Progenitor cell of endocrine pancreas (in vitro differentiated cells): ENCODE results near the gene SCN8A. TPM values are rescaled to one million over a fixed set of nuclear protein-coding genes. Genes with fewer than 3 reads are reported as not detected.
"Not testable (repeated sequence)": the region's sequence is repeated elsewhere in the genome, so short reads cannot be mapped to it uniquely, and the experiment has no call there.

ENCODE experiments used
- DNase-seq: peaks from one replicate; pipeline ENCODE4 v3.0.0; 2021; ENCODE audit warnings: low spot score; ENCODE audit not compliant: unreplicated experiment
- H3K27ac Mint-ChIP-seq: 2 replicates; pipeline ENCODE4 v1.8.0; 2021; ENCODE audit warnings: mild to moderate bottlenecking, moderate library complexity, mixed read lengths
- H3K27me3 Mint-ChIP-seq: 2 replicates; pipeline ENCODE4 v1.8.0; 2021; ENCODE audit warnings: mixed read lengths
- H3K36me3 Mint-ChIP-seq: 2 replicates; pipeline ENCODE4 v1.8.0; 2022; ENCODE audit warnings: mixed read lengths; ENCODE audit not compliant: insufficient read depth
- H3K4me1 Mint-ChIP-seq: 2 replicates; pipeline ENCODE4 v1.8.0; 2021; ENCODE audit warnings: low read depth, mixed read lengths
- H3K4me3 Mint-ChIP-seq: 2 replicates; pipeline ENCODE4 v1.8.0; 2021; ENCODE audit warnings: low read depth, mild to moderate bottlenecking, moderate library complexity, mixed read lengths
- H3K9me3 Mint-ChIP-seq: 2 replicates; pipeline ENCODE4 v1.8.0; 2021; ENCODE audit warnings: low read depth, mixed read lengths
- total RNA-seq: library from RNA; stranded (reverse); gene quantifications from 2 replicates; pipeline ENCODE4 v1.2.1, GENCODE V29; 2021
- TF ChIP-seq, protein P1 (sequence below): fragments of 200-600 bp; sonication (generic); IDR thresholded peaks from one replicate; pipeline ENCODE4 v1.5.0; 2021; ENCODE audit warnings: antibody characterized with exemption, mild to moderate bottlenecking; ENCODE audit not compliant: unreplicated experiment

SCN8A gene
- total RNA-seq, 1 donor from 2014 or later = 9.8 TPM

GRCh38 chr12:51825216-51825615, 234.2 kb downstream of the SCN8A start:
- H3K4me1 Mint-ChIP-seq = peaks cover 20% of the 10 kb centered on the region
- peaks cover 16% of the 10 kb centered on the region for H3K36me3 Mint-ChIP-seq
- H3K27me3 Mint-ChIP-seq = peaks cover 7% of the 10 kb centered on the region
- no peak overlapping the region for H3K27ac Mint-ChIP-seq
- DNase-seq = no peak
- no peak overlapping the region for H3K4me3 Mint-ChIP-seq
- TF ChIP-seq, protein P1, sequence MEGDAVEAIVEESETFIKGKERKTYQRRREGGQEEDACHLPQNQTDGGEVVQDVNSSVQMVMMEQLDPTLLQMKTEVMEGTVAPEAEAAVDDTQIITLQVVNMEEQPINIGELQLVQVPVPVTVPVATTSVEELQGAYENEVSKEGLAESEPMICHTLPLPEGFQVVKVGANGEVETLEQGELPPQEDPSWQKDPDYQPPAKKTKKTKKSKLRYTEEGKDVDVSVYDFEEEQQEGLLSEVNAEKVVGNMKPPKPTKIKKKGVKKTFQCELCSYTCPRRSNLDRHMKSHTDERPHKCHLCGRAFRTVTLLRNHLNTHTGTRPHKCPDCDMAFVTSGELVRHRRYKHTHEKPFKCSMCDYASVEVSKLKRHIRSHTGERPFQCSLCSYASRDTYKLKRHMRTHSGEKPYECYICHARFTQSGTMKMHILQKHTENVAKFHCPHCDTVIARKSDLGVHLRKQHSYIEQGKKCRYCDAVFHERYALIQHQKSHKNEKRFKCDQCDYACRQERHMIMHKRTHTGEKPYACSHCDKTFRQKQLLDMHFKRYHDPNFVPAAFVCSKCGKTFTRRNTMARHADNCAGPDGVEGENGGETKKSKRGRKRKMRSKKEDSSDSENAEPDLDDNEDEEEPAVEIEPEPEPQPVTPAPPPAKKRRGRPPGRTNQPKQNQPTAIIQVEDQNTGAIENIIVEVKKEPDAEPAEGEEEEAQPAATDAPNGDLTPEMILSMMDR = no peak
- H3K9me3 Mint-ChIP-seq = no peaks in the 10 kb centered on the region

DNA sequence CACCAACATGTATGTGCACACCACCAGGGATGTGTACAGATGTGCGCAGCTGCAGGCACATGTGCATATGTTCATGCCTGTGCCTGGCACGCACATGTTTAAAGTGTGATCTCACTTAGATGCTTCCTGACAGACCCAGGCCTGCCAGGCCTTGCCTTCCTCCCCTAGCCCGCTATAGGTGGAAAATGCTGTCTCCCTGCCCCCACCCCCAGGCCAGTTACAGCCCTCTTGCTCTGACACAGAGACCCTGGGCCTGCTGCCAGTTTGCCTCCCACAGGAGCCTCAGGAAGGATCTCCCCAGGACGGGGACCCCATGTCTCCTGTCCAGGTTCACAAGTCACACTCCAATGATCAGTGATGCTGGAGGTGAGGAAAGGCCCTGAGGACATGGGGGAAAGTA, 235.8 kb downstream of the SCN8A start:
- no peak for DNase-seq
- H3K4me1 Mint-ChIP-seq = peaks cover 22% of the 10 kb centered on the region
- no peak overlapping the region for H3K4me3 Mint-ChIP-seq
- peaks cover 7% of the 10 kb centered on the region for H3K27me3 Mint-ChIP-seq
- peaks cover 16% of the 10 kb centered on the region for H3K36me3 Mint-ChIP-seq
- H3K27ac Mint-ChIP-seq = no peak overlapping the region
- TF ChIP-seq, protein P1 = no peak
- H3K9me3 Mint-ChIP-seq = no peaks in the 10 kb centered on the region

- DNase-seq = no peak
- Mint-ChIP-seq H3K4me1 (peaks cover 25% of the 10 kb centered on the region), H3K9me3 (no peaks in the 10 kb centered on the region), H3K27me3 (no peaks in the 10 kb centered on the region), H3K4me3 (peak overlapping the region; percentile 4), H3K27ac (peak overlapping the region; percentile 53), H3K36me3 (peaks cover 6% of the 10 kb centered on the region)
- TF ChIP-seq, protein P1 = no peak
Observed at GRCh38 chr12:51827925-51828818, 237.1 kb downstream of the SCN8A start.

GRCh38 chr12:51829011-51829481, 238.0 kb downstream of the SCN8A start:
- Mint-ChIP-seq H3K36me3 (peaks cover 10% of the 10 kb centered on the region), H3K27me3 (no peaks in the 10 kb centered on the region), H3K4me1 (peaks cover 29% of the 10 kb centered on the region), H3K9me3 (no peaks in the 10 kb centered on the region), H3K4me3 (no peak overlapping the region), H3K27ac (peak overlapping the region; percentile 54)
- TF ChIP-seq, protein P1 = no peak
- no peak for DNase-seq

- Mint-ChIP-seq H3K27me3 (no peaks in the 10 kb centered on the region), H3K9me3 (no peaks in the 10 kb centered on the region), H3K4me3 (no peak overlapping the region), H3K36me3 (peaks cover 10% of the 10 kb centered on the region), H3K4me1 (peaks cover 29% of the 10 kb centered on the region), H3K27ac (no peak overlapping the region)
- DNase-seq = no peak
- TF ChIP-seq, protein P1 = no peak
Observed at GRCh38 chr12:51829641-51830040, 238.6 kb downstream of the SCN8A start.

GRCh38 chr12:51831817-51832216, 240.8 kb downstream of the SCN8A start:
- not testable (repeated sequence) for DNase-seq, H3K4me3 Mint-ChIP-seq, H3K36me3 Mint-ChIP-seq, H3K9me3 Mint-ChIP-seq, H3K27me3 Mint-ChIP-seq, H3K27ac Mint-ChIP-seq
- H3K4me1 Mint-ChIP-seq = peaks cover 33% of the 10 kb centered on the region
